Thyroid gland (tissue), 4 donors: ENCODE data around the gene KCNG2. TPM values are rescaled to one million over a fixed set of nuclear protein-coding genes. Genes with fewer than 3 reads are reported as not detected.

ENCODE experiments used
- DNase-seq, 2 donors: peaks; one replicate each; pipeline ENCODE4 v3.0.0-alpha.2; 2019
- H3K27ac ChIP-seq, 3 donors: fragments of 200-600 bp; sonication (generic); 1 replicate in 2 of 3; 2 replicates in 1 of 3; pipeline ENCODE4 v1.5.1; 2016 to 2019; ENCODE audit warnings: mild to moderate bottlenecking in 1 of 3, moderate library complexity in 1 of 3
- H3K27me3 ChIP-seq: fragments of 200-600 bp; sonication (generic); one replicate; pipeline ENCODE4 v1.5.1; 2019
- H3K36me3 ChIP-seq, 2 donors: fragments of 200-600 bp; sonication (generic); one replicate each; pipeline ENCODE4 v1.5.1; 2016 to 2019
- H3K4me1 ChIP-seq, 2 donors: fragments of 200-600 bp; sonication (generic); one replicate each; pipeline ENCODE4 v1.5.1; 2017 to 2019
- H3K4me3 ChIP-seq, 3 donors: fragments of 200-600 bp; sonication (generic); replicated peaks in 1 of 3; 1 replicate in 2 of 3; 2 replicates in 1 of 3; pipeline ENCODE4 v1.5.1; 2016; ENCODE audit warnings: mild to moderate bottlenecking in 1 of 3
- H3K9me3 ChIP-seq: fragments of 200-600 bp; sonication (generic); one replicate; pipeline ENCODE4 v1.5.1; 2017
- POLR2A ChIP-seq, 2 donors: fragments of 450-650 bp; IDR thresholded peaks; one replicate each; pipeline ENCODE4 v1.6.1; 2017; ENCODE audit warnings: antibody characterized with exemption in 2 of 2, mild to moderate bottlenecking in 2 of 2, moderate library complexity in 1 of 2
- WGBS, 2 donors: methylation state at CpG; one replicate each; pipeline ENCODE4 v1.1.5; 2017; 5-methylcytosine and 5-hydroxymethylcytosine counted together
- intact Hi-C: fragments of 100-400 bp; cut with DNase I; formaldehyde crosslinking; loops from one replicate; pipeline ENCODE4 v1.15.1; 2023
- total RNA-seq, 4 donors: library from RNA; depleted of rRNA; stranded (reverse); fragments of >200 nt; gene quantifications; one replicate each; pipeline ENCODE4 v1.2.3, GENCODE V29; 2016
- TF ChIP-seq, protein P1 (sequence below), 6 experiments: fragments of 200-600 bp in 3 of 6; fragments of 450-650 bp in 3 of 6; sonication (generic) in 3 of 6; IDR thresholded peaks; one replicate each; pipeline ENCODE4 v1.5.1; 2016 to 2019; ENCODE audit warnings: antibody characterized with exemption in 6 of 6, mild to moderate bottlenecking in 2 of 6, inconsistent platforms in 1 of 6, moderate library complexity in 1 of 6

The KCNG2 gene
- total RNA-seq, 4 donors from 2014 or later: 0.22 TPM; not detected in 3

DNA sequence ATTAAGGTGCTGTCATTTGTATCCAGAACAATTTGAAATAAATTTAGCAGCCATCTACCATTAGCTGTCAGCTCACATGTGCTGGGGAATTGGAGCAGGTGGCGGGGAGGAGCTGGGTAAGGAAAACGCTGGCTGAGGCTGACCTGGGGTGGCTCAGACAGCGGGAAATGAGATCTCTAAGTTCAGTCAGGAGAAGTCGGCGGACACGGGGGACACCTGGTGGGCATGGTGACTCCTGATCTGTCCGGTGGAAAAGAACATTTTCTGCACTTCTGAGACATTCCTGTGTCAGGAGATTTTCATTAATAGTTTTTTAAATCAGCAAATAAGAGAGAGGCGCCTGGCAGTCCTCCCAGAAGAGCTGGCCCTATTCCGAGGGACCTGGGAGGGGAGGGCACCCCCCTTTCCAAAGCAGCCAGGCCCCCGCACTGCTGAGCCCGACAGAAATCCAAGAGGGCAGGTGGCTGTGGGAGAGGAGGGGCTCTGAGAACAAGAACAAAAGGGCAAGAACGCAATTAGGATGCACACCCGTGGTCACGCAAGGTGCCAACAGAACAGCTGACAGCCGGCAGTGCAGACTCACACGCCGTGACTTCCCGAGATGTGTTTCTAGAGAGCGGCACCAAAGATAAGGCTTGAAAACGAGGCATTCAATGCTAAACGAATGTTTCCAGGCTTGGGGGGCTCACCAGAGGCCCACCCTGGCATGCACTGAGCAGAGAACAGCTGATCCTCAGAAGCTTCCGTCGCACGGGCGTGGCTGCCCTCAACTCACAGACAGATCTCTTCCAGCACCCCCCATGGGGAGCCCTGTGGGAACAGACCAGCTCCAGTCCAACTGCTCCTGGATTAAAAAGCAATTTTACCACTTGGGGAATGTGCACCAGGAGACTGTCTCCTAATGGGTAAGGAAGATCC, 127.3 kb downstream of the KCNG2 start:
- Histone ChIP-seq H3K27me3 (no peaks in the 10 kb centered on the region), H3K27ac (peak overlapping the region; percentile 80 to 97 (median 92)), H3K36me3 (no peaks in the 10 kb centered on the region), H3K9me3 (no peaks in the 10 kb centered on the region), H3K4me3 (no peak overlapping the region), H3K4me1 (peaks cover 55 to 64% of the 10 kb centered on the region in 2 donors)
- DNase-seq: peak; percentile 83 to 84
- intact Hi-C loops: no loop called here
- TF ChIP-seq, protein P1, sequence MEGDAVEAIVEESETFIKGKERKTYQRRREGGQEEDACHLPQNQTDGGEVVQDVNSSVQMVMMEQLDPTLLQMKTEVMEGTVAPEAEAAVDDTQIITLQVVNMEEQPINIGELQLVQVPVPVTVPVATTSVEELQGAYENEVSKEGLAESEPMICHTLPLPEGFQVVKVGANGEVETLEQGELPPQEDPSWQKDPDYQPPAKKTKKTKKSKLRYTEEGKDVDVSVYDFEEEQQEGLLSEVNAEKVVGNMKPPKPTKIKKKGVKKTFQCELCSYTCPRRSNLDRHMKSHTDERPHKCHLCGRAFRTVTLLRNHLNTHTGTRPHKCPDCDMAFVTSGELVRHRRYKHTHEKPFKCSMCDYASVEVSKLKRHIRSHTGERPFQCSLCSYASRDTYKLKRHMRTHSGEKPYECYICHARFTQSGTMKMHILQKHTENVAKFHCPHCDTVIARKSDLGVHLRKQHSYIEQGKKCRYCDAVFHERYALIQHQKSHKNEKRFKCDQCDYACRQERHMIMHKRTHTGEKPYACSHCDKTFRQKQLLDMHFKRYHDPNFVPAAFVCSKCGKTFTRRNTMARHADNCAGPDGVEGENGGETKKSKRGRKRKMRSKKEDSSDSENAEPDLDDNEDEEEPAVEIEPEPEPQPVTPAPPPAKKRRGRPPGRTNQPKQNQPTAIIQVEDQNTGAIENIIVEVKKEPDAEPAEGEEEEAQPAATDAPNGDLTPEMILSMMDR (IDR thresholded peaks at IDR 0.05): peak in 4 of 6 experiments; percentile 37 to 57 (median 49)
- peak in 1 of 2 donors; percentile 31 for TF ChIP-seq POLR2A (IDR thresholded peaks at IDR 0.05)
- 56 to 57% methylated on average over 21 to 25 of the region's 25 CpGs for WGBS, 2 donors

DNA sequence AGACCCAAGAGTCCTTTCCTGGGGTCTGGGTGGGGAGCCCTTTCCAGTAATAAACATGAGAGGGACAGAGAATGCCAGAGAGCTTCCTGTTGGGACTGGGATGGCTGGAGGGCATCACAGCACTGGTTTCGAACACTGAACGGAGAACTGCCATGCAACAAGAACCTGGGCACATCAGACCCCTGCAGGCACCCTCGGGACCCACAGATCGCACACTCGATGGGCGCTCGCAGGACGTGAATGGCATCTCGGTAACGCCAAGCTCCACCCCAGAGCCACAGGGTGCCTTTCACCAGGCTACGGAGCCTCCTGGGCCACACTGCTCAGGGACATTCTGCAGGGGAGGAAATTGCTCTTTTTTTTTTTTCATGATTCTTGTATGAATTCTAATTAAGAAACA, 128.6 kb downstream of the KCNG2 start:
- no peak for TF ChIP-seq POLR2A (IDR thresholded peaks at IDR 0.05)
- TF ChIP-seq, protein P1 (IDR thresholded peaks at IDR 0.05): no peak
- Histone ChIP-seq H3K36me3 (no peaks in the 10 kb centered on the region), H3K27me3 (no peaks in the 10 kb centered on the region), H3K4me3 (no peak overlapping the region), H3K9me3 (no peaks in the 10 kb centered on the region), H3K4me1 (peaks cover 55 to 64% of the 10 kb centered on the region in 2 donors), H3K27ac (peak overlapping the region; percentile 80 to 97 (median 92))
- WGBS, 2 donors: 69 to 72% methylated on average over 11 of the region's 11 CpGs
- intact Hi-C loops: no loop called here
- DNase-seq: peak in 1 of 2 donors; percentile 21

DNA sequence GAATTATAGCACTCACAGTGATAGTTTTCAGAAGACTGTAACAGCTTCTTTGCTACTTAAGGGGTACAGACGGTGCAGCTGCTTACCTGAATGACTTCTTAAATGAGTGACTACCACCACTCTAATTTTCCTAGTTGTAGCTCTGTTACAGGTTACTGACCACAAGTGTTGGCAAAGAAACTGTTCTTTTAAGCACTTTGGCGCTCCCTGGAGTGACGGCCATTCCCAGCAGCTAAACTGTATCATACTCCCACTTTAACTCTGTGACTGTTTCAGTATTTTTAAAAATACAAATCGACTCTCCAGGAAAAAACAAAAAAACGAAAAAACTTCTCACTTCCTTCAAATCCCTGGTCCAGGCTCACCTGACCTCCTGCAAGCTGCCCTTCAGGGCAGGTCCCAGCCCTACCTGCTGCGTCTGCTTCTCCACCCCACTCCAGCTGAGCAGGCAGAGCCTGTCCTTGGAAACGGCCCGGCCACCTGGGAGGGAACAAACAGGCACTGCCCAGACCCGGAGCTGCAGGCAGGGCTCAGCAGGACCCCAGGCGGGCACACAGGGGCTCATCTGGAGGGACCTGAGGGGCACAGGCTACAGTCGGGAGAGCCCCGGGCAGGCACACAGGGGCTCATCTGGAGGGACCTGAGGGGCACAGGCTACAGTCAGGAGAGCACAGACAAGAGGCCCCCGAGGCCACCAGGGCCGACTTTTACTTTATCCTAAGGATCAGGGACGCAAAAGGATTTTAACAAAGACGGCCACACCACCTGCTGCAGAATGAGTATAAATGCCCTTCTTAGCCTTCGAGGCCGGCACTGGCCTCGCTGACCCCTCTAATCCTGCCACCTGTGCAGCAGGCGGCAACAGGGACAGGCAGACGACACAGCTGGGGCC, 129.2 kb downstream of the KCNG2 start:
- TF ChIP-seq POLR2A (IDR thresholded peaks at IDR 0.05): peak in 1 of 2 donors; percentile 49
- TF ChIP-seq, protein P1 (IDR thresholded peaks at IDR 0.05): no peak
- Histone ChIP-seq H3K9me3 (no peaks in the 10 kb centered on the region), H3K27ac (peak overlapping the region; percentile 80 to 97 (median 92)), H3K36me3 (no peaks in the 10 kb centered on the region), H3K27me3 (no peaks in the 10 kb centered on the region), H3K4me3 (no peak overlapping the region), H3K4me1 (peaks cover 55 to 64% of the 10 kb centered on the region in 2 donors)
- WGBS, 2 donors: 58 to 72% methylated on average over 13 to 21 of the region's 21 CpGs
- intact Hi-C loops: no loop called here
- peak; percentile 76 to 86 for DNase-seq

DNA sequence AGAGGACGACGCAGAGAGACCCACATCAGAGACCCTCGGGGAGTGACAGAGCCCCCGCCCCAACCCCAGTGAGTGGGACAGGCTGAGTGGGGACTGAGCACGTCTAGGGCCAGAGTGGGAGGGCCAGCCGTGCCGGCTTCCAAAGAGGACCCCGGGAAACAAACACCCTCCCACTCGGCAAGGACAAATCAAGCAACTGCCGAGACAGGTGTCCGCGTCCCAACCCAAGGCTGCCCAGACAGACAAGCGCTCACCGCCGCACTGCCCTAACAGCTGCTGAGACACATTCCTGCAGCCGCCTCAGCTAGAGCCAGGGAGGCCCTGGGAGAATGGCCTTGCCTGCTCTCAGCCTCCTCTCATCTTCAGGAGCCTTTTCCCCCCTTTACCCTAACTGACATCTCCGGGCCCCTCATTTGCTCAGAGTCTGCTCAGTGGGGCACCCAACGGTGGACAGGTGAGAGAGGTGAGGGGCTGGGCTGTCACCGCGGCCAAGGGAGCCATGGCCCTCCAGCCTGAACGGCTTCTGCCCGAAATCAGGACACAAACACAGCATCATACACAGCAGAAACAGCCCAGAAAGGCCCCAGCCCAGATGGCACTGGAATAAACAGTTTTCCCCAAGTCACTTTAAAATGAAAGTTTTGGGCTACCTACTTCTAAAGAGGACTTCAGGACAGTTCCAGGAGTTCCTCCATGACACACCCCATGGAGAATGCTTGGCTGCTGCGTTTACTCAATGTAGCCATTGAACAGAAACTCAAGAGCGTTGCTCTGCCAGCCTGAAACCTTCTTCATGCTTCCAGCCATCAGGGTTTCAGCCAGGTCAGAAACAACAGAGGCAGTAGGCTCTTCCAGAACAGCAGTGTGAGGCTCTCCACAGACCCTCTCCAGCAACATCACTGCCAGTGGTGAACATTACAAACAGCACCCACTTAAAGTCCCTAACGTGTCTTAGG, 130.1 kb downstream of the KCNG2 start:
- Histone ChIP-seq H3K27ac (peak overlapping the region; percentile 80 to 97 (median 92)), H3K4me3 (no peak overlapping the region), H3K27me3 (no peaks in the 10 kb centered on the region), H3K4me1 (peaks cover 55 to 60% of the 10 kb centered on the region in 2 donors), H3K36me3 (no peaks in the 10 kb centered on the region), H3K9me3 (no peaks in the 10 kb centered on the region)
- TF ChIP-seq, protein P1 (IDR thresholded peaks at IDR 0.05): peak in 1 of 6 experiments; percentile 16
- peak in 1 of 2 donors; percentile 45 for TF ChIP-seq POLR2A (IDR thresholded peaks at IDR 0.05)
- intact Hi-C loops: no loop called here
- WGBS, 2 donors: 83 to 87% methylated on average over 19 to 24 of the region's 25 CpGs
- DNase-seq: peak; percentile 76 to 79
